NCI-H226 (cell line): ENCODE results near the gene ATL3.
A peak's percentile ranks its signal among the peaks of the same experiment; 100 is the strongest.
"Not testable (repeated sequence)": the region's sequence is repeated elsewhere in the genome, so short reads cannot be mapped to it uniquely, and the experiment has no call there.

Experiments
- DNase-seq: peaks from one replicate; pipeline ENCODE4 v3.0.0-alpha.2; 2015

ATL3 gene

DNA sequence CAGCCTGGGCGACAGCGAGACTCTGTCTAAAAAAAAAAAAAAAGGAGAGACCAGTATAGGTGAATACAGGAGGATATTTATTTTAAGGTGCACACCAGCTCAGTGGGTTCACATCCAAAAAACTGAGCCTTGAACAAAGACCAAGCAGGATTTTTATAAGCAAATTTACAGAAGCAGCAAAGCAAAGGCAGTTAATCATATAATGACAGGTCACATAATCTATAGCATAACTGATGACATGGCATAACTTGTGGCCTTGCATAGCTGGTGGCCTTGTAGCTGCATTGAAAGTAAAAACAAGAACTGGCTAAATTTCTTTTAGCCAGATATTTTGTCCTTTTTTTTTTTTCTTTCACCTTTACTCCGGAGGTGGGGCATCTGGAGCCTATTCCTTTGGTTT is 54.2 kb downstream of the ATL3 start:
- DNase-seq: no peak

DNA sequence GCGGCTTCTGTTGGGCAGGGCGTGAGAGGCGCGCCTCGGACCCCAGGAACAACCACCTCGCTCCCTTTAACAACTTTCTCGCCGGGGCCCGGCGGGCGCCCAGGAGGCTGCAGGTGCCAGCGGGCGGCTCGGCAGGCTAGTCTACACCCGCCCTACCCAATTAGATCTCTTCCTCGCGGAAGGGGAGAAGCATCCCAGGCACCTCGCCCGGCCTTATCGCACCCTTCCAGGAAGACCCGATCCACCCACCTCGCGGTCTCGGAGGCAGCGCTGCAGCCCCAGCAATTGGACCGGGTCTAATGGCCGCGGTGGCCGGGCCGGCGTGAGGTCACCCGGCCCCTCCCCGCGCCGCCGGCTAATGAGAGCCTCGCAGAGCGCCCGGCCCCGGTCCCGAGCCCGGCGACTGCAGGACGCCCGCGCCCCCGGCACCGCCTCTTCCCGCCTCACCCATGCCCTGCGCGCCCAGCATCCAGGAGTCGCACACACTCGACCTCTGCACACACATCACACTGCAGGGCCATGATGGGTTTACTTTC is 57.0 kb downstream of the ATL3 start, which contains the start of gene PLAAT3:
TSS of gene PLAAT3 (minus strand) at position 298 of the 536 bp plus-strand sequence. CDS start 419 bp downstream, outside the sequence.
- peak; percentile 85 for DNase-seq

DNA sequence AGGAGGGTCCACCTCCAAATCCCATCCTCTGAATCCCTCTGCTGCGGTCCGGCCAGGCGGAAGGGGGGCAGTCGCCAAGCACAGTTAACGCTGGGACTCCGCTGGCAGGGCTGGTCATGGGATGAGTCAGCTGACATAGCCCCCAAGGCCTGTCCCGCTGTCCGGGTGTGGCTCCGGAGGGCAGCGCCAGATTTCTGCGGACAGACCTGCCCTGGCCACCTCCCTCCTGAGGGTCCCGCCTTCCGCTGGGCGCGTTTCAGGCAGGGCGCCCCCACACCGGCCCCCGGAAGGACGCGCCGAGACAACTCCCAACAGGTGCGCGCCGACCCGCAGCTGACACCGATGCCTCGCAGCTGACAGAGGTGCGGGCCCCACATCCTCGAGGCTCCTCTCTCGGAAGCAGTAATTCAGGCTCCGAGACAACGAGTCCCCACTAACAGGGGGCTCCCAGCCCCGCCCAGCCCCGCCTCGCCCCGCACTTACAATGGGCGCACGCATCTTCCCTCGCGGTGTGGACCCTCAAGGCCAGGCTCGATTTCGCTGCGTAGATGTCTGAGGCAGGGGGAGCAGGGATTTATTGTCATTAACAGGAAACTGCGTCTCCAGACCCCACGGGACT is 57.5 kb downstream of the ATL3 start:
- DNase-seq: no peak

DNA sequence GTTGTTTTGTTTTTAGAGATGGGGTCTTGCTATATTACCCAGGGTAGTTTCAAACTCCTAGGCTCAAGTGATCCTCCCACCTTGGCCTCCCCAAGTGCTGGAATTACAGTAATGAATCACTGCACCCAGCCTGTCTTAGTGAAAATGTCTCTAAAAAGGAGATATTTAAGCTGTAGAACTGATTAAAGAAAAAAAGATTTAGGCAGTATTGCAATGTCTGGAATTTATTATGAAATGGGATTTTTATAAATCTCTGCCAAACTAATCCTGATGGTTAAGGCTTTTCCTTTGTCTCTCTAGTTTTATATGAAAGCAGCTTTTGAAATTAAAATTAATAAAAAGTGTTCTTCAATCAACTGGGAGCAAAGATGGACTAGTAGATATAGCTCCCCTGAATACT is 59.0 kb downstream of the ATL3 start:
- no peak for DNase-seq

DNA sequence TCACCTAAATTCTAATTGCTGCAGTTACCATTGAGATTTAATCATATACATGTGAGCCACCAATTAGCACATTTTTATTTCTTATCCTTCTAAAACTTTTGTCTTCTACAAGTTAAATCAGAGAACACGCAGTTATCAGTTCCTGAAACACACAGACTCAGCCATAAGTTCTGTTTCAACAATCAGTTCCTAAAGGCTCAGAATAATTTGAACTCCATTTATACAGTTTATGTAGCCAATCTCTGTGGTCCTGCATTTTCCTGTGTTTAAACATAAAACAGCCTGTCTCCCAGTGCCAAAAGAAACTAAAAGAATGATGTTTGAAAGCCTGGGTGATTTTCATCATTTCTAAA is 59.8 kb downstream of the ATL3 start:
- no peak for DNase-seq

DNA sequence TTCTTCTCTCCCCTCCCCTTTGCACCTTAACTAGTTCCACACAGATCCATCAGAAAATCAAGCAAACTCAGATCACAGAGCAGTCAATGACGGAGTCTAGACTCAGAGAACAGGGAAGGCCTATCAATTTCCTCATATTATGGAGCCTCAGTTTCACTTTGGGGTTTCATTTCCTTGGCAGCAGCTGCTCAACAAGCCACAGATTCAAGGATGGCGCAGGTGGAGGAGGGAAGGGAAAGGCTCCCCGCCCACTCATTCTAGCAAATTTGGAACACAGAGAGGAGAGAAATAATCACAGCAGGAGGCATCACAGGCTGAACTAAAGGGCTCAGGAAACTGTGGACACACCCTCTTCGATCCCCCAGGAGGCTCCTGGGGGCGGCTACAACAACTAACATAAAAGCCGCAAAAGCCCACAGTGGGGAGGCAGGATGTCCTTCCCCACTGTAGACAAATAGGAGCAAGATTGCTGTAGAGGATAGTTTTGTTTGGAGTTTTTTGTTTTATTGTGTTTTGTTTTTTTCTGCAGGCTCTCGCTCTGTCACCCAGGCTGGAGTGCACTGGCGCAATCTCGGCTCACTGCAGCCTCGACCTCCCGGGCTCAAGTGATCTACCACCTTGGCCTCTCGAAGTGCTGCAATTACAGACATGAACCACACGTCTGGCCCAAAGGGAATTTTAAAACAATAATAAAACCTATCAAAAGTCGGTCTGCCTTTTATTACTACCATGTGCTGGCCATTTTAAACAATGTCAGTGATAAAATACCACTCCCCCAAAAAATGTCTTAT is 60.4 kb downstream of the ATL3 start:
- DNase-seq: no peak

DNA sequence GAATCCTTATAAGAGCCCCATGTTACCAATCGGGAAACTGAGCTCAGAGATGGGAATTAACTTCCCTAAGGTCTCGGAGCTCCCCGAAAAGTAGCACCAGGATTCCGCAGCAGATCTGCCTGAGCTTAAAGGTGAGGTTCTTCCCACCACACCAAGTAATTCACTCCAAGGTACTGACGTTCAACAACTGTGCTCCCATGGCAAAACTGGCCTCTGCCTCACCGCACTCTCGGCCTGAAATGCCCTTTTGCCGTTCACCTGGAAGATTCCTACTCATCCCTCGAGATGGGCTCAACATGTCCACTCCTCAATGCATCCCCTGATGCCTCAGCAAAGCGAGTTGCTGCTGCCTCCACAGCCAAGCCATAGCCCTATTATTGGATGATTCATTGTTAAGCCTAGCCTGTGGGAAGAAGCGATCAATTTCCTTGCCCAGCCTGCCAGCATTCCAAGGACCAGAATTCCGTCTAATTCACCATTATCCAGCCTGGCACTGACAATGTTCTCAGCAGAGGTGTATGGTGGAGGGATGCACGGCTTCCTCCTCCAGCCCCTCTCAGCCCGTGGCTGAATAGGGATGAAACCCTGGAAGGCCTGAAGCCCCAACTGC is 61.1 kb downstream of the ATL3 start:
- no peak for DNase-seq

DNA sequence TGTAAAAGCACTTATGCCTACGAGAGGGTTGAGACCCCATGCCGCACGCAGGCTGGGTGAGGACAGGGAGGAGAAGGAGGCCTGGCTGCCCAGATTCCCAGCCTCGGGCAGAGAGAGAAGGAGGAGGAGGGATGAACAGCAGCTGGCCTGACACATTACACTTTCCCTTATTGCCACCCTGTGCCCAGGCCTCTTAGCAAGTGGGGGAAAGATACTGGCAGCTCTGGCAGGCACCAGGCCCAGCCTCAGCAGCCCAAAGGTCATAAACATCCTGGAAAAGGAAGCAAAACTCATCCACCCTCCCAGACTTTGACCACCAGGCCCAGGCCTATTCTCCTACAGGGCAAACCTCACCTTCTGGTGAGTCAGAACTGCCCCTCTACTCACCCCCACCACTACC is 61.6 kb downstream of the ATL3 start:
- no peak for DNase-seq

DNA sequence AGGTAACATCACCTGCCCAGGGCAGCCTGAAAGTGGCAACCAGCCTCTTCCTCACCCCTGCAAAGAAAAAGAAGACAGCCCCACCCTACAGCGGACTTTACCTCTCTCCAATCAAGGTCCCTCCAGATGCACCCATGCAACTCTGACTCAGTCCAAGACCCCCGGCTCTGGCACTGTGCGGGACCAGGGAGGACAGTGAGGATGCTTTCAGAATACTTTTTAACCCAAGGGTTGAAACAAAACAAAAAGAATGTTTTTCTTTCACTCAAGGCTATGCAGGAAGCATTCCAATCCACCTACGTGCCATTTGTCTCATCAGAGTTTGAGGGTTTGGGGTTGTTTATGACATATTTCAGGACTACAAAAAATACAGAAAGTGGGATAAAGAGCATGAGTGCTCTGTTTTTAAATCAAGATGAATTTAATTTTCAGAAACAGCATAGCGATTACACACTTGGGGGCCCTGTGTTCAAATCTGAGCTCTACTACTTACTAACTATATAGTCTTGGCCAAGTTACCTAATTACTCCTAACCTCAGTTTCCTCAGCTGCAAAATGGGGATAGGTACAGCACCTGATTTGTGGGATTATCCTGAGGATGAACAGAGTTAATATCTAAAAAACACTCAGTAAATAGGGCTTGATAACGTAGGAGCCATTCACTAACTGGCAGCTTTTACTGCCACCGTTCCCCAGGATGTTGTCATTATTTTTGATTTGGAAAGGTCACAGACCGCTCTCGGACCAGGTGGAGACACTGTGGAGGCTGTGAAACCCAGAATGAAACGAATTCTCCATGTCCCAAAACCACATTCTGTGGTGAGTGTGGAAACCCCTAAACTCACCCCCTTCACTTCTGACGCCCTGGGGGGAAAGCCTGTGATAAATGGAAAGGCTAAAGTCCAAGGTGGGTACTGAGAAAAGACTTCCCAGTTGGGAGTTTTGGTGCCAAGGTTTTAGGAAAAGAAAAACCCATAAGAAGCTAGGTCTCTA is 62.5 kb downstream of the ATL3 start:
- no peak for DNase-seq

DNA sequence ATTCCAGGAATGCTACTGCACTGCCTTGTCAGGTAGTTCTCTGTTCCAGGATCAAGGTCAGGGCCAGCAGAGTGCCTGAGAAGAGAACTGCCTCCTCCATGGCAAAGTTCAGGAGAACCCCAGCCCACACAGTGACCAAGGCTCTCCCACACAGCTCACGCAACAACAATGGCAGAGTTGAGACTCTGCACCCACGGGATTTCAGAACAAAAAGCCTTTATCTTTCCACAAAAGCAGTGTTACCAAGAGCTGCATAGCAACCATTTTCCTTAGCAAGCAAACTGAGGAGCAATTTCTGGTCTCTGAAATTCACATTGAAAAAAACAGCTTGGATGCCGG is 68.0 kb downstream of the ATL3 start:
- DNase-seq: no peak

DNA sequence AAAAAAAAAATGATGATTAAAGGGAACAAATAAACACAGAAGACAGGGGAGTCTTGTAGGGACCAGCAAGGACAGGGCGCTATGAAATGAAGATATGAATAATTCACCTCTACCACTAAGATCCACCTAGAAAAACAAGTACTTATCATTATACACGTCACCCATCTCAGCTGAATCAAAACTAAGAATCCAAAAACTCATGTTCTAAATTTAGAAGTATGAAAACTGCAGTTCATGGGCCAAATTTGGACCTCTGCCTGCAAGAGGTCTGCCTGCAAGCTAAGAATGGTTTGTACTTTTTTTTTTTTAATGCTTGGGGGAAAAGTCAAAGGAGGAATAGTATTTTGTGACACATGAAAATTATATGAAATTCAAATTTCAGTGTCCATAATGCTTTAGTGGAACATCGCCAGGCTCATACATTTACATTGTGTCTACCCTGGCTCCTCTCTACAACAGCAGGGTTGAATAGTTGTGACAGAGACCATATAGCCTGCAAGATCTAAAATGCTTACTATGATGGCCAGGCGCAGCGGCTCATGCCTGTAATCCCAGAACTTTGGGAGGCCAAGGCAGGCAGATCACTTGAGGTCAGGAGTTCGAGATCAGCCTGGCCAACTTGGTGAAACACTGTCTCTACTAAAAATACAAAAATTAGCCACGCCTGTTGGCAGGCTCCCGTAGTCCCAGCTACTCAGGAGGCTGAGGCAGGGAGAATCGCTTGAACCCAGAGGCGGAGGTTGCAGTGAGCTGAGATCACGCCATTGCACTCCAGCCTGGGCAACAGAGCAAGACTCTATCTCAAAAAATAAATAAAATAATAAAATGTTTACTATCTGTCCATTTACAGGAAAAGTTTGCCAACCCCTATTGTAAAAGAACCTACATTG is 68.6 kb downstream of the ATL3 start:
- DNase-seq: not testable (repeated sequence)

DNA sequence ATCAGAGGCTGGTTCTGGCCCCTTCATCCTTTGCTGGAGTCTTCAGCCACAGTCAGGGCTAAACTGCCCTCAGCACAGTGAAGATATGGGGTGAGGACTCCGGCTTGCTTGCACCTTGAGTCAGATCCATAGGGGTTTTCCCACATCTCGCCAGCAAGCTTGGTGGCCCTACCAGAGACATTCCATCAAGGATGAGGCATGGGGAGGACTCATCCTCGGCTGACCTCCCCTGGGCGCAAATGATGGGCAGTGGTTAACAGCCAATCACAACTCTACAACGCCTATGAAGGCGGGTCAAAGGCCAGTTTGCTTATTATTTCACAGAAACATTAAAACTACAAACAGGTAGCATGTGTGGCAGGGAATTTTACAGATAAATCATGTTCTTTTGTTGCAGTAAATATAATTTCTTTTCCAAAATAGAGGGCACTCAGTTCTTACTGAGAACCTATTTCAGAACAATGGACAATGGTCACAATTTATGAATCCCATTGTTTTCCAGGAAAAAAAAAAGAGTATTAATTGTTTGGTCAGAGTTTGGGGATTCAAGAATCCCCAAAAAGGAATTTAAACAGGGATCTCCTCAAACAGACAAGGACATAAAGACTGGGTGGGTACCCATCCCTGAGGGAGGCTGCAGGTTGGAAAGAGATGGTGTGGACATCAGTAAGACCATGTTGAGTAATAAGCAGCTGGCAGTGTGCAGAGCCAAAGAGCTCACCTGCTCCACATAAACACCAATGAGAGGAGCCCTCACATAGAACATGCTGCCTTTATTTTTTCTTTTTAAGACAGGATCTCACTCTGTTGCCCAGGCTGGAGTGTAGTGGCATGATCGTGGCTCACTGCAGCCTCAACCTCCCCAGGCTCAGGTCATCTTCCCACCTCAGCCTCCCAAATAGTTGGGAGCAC is 71.7 kb downstream of the ATL3 start:
- peak; percentile 95 for DNase-seq

DNA sequence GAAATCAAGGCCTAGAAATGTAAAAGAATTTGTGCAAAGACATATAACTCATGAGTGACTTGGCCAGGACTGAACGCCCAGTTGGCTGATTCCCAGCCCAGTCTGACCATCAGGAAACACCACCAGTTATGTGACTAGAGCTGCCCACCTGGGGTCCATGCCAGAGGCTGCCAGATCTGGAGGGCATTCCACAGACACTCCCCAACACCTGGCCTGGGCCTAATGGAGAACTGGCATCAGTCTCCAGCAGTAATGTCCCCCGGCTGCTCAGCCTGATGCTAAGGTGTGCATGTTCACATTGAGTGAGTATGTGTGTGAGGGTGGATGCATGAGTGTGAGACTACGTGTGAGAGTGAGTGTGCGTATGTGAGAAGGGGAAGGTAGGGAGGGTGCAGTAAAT is 72.6 kb downstream of the ATL3 start:
- DNase-seq: no peak

DNA sequence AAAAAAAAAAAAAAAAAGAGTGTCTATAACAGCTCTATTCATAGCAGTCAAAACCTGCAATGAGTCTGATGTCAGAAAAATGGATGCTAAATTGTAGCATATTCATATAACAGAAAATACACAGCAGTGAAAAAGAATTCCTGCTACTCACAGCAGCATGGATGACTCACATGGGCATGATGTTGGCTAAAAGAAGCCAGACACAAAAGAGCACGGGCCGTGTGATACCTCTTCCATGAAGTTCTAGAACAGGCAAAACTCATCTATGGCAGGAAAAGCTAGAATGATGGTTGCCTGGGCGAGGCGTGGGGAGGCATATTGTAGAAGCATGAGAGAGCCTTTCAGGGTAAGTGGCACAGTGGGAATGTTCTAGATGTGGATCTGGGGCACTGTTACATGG is 75.9 kb downstream of the ATL3 start:
- peak; percentile 40 for DNase-seq

DNA sequence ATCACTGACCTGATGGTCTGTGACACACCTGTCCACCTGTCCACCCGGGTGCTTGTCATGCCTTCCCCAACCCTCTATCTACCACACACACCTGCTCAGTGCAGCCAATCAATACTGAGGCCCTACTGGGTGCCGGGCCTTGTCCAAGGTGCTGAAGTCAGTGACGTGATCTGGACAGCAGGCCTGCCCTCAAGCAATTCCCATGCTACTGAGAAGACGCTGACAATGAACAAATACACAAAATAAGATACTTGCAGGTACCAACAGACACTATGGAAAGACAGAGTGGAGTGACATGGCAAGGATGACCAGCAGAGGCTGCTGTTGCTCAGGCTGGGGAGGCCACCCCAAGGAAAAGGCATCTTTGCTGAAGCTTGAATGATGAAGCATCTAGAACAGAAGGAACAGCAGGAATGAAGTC is 78.2 kb downstream of the ATL3 start:
- DNase-seq: peak; percentile 27

DNA sequence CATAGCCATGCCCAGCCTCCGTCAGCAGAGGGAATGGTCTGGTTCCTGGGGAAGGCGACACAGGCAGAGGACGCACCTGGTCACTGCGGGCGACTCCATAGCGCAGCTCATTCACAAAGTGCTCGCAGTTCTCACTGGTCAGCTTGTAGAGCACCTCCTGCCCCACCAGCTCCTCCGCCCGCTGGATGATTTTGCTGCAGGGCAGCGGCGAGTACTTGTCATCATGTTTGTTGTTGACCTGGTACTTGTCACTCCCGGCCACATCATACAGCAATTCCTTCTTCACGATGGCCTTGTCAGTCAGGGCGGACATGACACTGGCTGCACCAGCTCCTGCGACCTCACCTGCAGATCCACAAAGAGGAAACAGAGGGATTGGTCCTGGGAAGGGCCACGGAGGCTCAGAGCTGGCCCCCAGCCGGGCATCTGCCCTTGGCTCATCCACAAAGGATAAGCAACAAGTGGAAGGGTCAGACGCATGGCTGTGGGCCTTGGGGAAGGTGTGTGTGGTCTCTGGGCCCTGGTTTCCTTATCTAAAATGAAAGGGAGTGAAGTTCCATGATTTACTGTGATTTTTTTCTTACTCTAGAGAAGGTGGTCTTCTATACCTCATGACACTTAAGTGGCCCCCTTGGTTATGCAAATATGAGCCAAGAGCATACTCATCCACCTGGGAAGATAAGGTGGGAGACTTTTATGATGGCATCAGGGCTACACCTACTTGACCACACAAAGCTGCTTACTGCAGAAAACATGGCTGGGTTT is 81.0 kb downstream of the ATL3 start:
- DNase-seq: no peak

DNA sequence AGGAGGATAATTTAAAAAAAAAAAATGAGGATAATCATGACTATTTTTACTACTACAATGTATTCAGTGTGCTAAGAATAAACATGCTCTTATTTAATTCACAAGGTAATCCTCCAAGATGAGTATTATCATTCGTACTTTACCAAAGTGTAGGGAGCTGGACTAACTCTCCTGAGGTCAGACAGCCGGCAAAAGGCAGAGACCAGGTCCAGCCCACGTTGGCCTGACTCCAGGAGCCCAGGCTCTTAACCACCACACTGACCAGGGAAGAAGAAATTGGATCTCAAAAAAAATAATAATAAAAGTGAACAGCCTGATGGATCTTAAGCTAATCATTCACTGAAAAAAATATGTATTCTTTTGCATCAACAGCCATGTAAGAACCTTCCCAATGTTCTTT is 82.2 kb downstream of the ATL3 start:
- DNase-seq: no peak

DNA sequence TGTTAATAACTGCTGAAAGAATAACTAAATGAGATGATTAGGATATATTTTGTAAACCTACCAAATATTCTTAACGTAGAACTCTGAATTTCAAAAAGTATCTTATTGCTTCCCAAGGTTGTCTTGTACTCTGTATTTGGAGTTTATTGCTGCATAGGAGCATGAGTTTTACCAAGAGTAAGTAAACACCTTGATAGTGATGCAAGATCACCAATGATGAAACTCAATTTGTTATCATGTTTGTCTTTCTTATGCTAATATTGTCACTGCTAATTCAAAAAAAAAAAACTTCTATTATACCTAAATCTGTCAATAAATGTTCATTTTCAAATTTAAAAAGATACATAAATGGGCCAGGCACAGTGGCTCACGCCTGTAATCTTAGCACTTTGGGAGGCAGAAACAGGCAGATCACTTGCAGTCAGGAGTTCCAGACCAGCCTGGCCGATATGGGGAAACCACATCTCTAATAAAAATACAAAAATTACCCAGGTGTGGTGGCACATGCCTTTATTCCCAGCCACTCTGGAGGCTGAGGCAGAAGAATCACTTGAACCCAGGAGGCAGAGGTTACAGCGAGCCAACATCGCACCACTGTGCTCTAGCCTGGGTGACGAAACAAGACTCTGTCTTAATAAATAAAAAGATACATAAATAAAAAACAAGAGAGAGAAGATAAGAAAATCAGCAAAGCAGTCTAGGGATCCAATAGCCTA is 84.6 kb downstream of the ATL3 start:
- no peak for DNase-seq

DNA sequence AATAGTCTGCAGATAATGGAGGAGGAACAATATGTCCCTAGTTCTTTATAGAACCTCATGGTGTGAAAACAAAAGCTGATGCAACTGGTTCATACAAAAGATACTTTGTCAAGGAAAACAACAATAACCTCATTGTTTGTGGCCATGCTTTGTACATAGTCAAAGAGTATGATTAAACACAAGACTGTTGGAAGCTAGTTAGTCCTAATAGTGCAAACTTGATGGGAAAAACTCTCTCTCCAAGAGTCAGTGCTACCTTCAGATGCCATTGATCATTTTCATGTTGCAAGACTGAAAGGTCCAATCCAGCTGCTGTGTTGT is 87.9 kb downstream of the ATL3 start:
- no peak for DNase-seq
